Spleen (tissue), 7 donors: ENCODE measurements around the gene HOXA5.

ENCODE experiments used
- CTCF ChIP-seq, 11 experiments: fragments of 200-600 bp in 7 of 11; fragments of 450-650 bp in 4 of 11; sonication (generic) in 4 of 11; IDR thresholded peaks in 8 of 11; conservative IDR thresholded peaks in 3 of 11; 1 replicate in 7 of 11; 2 replicates in 4 of 11; pipeline versions ENCODE4 v1.4.0 to v1.8.0; 2016 to 2021; ENCODE audit warnings: antibody characterized with exemption in 11 of 11, inconsistent platforms in 4 of 11, mild to moderate bottlenecking in 1 of 11
- POLR2A ChIP-seq, 3 donors: fragments of 450-650 bp; IDR thresholded peaks; one replicate each; pipeline ENCODE4 v1.5.1; 2017; ENCODE audit warnings: antibody characterized with exemption in 3 of 3, mild to moderate bottlenecking in 1 of 3
- donor health status: DM: no; HTN: no; CAD: no; lungs with moderate emphysema.
- donor health status: DM: no; HTN: no; CAD: no.
- donor health status: DM: no; HTN: no; CAD: no.

- TF ChIP-seq CTCF (IDR thresholded peaks at IDR 0.05 in 8 of 11, conservative IDR thresholded peaks at IDR 0.05 in 3 of 11) (no peak), POLR2A (IDR thresholded peaks at IDR 0.05) (no peak)
Measured at GRCh38 chr7:27133409-27134231, 9.9 kb downstream of the HOXA5 start.
